HG02981 (cell line): Measurements from ENCODE around the gene PALLD.
A peak's percentile ranks its signal among the peaks of the same experiment; 100 is the strongest.

Experiments
- ATAC-seq: cut with Tn5 transposase; IDR thresholded peaks from one replicate; pipeline ENCODE4 v1.9.1; 2021; ENCODE audit warnings: mild to moderate bottlenecking, moderate library complexity; ENCODE audit not compliant: unreplicated experiment

The PALLD gene

DNA sequence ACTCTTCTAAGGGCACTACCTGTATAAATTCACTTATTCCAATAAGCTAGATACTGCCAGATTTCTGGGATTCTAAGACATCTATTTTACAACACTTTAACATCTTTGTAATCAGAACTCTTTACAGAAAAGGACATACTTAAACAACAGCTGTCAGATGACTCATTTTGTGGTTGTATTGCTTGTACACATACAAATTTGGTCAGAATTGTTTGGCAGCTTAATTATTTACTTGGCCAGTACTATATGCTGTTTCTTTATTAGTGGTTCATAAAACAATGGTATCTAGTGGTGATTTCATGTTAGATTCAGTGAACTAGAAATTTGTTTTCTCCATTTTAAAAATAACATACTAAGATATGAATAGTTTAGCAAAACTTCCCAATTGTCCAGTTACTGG lies 27.2 kb downstream of the PALLD start:
- peak; percentile 67 for ATAC-seq

DNA sequence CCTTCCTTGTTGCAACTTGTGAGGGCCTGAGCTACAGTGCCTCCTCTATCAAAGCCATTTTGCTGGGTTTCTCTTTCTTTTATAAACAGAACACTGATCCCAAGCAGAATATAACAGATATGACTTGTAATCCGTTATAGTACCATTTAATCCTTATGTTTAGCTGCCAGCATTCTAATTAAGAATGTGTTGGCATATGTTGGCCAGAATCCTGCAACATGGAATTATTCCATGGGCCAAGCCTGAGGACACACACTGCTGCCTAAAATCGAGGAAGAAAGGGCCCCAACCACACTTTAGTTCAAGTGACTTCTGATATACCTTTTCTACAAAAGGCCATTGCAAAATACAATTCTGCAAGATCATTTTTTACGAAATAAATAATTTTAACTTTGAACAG lies 28.0 kb downstream of the PALLD start:
- no peak for ATAC-seq

DNA sequence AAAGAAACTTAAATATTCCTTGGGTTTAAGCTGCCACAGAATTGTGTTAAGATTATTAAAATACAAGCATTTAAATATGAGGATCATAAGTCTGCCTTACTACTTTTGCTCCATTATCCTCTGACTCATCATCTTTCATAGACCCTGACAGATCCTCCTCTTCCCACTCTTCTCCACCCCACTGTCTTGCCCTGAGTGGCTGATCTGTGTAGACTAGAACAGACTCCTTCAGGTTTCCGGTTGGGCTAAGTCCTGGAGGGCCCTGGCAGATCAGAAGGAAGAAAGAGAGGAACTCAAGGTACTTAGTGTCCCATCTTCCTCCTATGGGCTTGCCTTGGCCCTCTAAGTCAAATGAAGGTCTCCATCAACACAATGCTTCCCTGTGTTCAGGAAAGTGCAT lies 30.7 kb downstream of the PALLD start:
- ATAC-seq, result no peak

DNA sequence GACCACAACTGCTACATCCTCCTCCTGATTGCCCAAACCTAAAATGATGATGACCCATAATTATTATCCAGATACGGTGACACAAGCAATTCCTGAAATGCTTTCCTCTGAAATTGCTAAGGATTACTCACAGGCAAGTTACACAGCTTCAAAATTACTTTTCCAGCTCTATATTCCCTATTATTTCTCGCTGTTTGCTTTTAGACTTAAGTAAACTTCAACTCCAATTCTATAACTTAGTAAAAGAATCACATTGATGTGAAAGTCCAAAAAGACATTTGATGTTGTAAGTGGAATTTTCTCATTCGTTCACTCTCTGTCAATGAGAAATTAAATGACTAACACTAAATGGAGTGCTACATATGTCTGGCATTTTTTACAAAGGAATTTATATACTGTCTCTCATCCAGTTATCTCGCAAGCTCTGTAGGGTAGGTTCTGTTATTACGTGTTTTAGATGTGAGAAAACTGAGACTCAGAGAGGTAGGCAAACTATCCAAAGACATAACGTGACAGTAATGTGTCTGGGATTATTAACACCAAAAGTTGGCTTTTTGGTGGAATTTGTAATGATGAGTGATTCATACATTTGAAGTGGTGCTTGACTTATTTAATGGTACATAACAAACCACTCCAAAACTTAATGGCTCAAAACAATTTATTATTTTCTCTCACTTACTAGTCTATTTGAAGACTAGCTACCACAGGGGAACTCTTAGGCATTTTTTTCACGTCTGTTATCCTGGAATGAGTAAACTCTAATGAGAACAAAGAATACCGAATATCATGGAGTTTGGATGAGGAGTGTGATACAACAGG lies 31.5 kb downstream of the PALLD start:
- ATAC-seq, result no peak

DNA sequence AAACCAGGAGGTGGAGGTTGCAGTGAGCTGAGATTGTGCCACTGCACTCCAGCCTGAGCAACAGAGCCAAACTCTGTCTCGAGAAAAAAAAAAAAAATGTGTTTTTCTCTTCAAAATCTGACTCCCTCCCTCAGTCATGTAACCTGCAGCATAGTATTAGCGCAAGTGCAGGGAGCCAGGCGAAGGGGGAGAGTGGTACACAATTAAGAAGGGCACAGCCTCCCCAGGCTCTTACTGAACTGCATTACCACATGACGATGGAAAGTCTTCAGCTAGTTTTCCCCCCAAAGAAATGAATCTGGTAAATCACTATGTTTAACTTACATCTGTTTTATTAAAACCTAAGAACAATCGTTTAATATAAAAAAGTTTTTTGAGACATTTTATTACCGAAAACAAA lies 32.4 kb downstream of the PALLD start:
- ATAC-seq, result no peak

DNA sequence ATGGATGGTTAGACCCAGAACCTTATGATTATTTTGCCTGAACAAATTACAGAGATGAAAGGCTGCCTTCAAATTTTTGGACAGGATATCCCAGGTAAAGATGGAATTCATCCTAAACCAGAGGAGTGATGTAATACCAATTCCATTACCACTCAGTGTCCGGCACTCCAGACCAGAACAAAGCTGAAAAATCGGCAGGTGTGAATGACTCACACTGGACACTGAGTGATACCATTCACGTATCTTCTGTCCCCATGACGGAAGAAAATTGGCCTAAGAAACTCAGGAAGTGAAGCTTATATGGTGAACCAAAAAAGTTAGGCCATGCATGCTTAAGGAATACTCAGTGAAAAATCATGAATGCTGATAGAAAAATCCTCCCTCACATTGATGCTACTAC lies 34.5 kb downstream of the PALLD start:
- no peak for ATAC-seq

DNA sequence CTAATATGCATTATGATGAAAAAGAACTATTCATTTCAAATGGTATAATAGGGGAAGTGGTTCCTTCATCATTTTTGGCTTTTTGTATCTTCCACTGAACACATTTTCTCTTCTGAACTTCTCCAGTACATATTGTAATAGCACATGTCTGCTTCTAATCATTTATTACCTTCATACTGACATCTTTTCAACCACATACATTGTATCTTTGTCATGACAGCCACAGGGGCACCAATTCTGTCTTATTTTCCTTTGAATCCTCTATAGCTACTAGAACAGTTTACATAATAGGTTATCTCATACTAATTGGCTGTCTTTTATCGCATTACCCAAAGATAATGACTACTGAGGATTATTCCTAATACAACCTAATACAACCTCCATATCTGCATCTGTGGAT lies 37.7 kb downstream of the PALLD start:
- ATAC-seq, result no peak

DNA sequence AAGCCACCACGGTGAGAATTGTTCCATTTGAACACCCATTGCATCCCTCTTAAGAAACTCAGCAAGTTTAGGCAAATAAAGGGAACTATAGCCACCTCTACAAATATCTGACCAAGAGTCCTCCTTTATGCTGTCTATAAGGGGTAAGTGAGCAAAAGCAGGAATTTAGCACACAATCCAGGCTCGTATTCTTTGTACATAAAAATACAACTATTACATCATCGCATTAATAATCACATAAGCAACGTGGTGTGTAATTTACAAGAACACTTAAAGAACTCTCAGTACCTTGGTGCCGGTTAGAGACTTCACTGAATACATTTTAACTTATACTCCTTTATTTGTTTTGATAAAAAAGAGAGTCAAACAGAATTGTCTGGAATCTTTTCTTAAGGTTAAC lies 38.8 kb downstream of the PALLD start:
- ATAC-seq, result no peak

DNA sequence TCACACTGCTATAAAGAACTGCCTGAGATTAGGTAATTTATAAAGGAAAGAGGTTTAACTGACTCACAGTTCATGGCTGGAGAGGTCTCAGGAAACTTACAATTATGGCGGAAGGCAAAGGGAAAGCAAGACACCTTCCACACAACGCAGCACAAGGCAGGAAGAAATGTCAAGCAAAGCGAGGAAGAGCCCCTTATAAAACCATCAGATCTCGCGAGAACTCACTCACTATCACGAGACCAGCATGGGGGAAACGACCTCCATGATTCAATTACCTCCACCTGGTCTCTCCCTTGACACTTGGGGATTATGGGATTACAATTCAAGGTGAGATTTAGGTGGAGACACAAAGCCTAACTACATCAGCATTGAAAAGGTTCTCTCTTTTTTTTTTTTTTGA lies 39.6 kb downstream of the PALLD start:
- ATAC-seq, result no peak

DNA sequence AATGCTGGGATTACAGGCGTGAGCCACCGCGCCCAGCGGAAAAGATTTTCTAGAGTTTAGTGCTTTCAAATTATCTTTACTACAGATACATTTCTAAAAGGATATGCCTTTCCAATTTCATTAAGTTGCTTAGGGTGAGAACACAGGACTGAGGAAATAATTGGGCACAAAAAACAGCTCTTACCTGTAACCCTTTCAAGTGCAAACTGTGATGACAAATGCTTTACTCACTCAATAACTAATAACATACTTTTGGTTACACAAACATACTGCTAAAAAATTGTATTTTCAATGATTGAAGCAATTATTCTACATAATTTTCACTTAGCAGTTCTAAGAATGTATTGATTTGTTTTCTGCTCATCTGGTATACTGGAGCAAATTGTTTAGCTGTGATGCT lies 40.2 kb downstream of the PALLD start:
- ATAC-seq, result no peak

DNA sequence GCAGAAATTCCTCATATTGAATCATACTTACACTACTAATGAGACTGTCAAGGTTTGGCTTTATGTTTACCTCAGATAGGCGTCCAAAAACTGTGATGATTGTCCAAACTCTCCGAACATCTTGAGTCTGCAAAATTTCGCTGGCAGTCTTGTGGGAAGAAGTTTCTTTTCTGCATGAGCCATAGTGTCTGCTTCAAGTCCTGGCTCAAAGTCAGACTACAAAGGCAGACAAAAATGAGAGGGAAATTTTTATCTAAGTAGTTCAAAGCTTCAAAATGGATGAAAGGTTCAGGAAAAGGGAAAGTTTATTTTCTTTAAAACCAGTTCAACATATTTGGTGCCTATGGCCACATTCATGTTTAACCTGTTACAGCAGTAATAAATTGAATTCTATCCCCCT lies 40.7 kb downstream of the PALLD start:
- ATAC-seq, result no peak

DNA sequence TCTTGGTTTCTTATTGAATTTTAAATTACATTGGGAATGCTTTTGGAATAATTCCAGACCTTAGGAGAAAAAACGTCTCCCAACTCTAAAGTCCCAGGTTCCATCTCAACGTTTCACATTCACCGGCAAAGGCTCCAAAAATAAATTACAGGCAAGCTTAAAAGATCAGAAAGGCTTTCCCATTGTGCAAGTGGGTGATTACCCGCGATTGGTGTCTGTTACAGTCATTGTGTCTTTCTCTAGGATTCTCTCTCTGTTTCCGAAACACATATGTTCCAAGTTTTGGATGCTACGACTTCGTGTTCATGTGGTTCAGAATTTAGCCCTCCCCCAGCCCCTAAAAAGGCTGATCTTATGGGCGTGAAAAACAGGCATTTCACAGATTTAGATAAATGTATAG lies 41.8 kb downstream of the PALLD start:
- ATAC-seq, result no peak

DNA sequence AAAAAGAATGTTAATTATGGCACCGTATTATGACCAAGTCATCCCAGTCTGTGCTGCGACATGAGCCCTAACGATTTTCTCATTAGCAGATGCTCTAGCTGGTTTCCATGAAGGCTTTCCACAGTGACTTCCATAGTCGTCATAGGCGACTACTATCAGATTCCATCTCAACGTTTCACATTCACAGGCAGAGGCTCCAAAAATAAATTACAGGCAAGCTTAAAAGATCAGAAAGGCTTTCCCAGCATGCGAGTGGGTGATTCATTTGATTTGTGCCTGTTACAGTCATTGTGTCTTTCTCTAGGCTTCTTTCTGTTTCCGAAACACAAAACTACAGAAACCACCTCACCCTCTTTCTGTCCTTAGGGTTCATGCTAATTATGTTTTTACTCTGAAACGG lies 43.2 kb downstream of the PALLD start:
- no peak for ATAC-seq

DNA sequence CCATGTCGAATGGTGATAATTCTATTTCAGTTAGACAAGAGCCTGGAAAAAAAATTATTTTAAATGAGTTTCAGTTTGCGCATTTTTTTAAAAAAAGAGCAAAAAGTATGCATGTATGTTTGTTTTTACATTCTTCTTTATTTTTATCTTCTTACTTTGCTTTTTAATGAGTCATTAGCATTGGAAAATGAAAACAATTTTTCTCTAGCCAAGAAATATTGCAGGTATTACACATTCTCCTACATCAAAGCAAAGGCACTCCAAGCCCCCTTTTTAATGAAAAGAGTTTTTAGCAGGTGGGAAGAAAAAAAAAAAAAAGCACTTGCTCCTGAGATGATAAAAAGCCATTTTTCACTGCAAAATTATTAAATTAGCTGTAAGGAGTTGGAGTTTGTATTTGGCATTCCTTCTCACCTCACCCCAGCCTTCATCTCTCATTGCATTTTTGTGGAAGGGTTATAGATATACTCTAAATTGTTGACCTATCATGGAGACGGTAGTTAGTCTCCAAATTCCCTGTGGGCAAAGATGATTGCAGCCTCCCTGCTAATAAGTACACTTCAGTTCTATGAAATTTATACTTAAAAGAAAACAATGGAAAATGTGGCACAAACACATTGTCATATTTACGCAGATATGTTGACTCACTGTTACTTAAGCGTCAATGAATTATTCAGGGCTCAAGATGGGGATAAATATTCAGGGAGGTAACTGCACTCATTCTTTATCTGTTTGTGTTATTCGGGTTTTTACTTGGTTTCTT lies 43.8 kb downstream of the PALLD start:
- no peak for ATAC-seq

DNA sequence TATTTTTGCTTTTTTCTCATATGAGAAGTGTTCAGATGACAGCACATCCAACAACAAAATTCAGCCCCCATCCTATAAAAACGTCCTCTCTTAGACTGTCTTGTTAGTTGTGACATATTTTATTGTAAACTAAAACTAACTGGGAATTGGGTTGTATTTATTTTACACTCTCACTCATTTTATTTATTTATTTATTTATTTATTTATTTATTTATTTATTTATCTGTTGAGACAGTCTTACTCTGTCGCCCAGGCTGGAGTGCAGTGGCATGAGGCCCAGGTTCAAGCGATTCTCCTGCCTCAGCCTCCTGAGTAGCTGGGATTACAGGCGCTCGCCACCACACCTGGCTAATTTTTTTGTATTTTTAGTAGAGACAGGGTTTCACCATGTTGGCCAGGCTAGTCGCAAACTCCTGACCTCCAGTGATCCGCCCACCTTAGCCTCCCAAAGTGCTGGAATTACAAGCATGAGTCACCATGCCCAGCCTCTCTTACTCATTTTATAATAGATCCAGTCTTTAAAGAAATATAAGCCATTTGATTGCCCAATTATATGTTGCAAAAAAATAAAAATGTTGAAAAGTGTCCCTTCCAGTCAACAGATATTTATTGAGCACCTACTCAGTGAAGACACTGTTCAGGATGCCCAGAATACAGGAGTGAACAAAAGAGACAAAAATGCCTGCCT lies 44.6 kb downstream of the PALLD start:
- ATAC-seq, result no peak

DNA sequence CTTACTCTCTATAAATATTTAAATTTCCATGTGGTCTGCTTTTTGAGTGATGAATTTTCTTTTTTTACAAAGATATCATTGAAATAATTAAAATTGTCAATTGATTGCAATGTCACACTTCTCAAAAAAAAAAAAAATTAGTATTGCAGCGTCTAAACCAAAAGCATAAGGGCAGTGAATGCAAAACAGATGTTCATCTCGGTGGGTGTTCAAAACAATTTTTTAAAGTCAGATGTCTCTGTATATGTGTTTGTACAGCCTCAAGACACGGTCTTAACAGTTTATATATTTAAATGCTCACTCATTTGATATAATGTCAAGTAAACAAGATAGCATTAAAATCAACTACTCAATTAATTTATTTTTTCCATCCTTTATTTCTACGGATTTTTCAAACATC lies 52.3 kb downstream of the PALLD start:
- no peak for ATAC-seq

DNA sequence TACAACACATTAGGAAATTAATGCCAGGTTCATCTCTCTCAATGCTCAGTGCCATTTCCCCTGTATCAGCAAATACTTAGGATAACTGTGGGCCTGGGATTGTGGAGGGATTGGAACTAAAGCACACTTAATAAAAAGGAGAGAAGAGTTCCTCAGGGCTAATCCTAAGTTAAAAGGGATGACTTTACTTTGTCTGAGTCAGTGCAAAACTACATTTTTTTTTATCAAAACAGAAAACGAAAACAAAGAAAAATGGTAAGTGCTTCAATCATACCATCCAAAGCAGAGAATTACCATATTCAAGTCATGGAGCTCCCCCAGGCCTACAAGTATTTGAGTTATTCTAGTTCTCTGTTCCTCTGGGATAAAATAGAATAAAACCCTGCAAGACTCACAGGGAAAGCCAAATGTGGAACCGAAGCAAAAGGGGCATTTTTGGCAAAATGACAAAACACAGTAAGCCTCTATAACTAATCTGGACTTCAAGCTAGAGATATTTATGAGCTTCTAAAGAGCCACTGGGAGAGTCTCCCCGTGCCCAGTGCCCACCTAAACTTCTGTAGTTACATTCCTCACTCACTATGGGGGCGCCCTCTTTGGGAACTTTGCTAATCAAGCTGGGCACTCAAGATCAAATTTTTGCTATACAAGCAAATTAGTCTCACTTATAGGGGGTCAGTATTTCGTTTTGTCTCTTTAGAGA lies 53.4 kb downstream of the PALLD start:
- no peak for ATAC-seq

DNA sequence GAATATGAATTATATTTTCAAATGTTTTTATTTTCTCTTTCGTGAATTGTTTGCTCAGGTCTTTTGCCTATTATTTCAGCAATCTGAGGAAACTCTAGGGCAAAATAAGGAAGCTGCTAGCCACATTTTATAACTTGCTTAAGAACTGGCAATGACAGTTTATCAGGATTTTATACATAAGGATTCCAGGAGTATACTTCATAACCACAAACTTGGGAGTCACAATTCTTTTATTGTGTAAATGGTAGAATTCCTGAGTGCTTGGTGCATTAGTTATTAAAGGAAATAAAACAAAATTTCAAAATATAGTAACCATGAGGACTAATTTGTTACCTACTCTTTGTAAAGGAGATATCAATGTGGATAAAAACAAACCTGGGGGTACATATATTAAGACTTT lies 54.4 kb downstream of the PALLD start:
- no peak for ATAC-seq

DNA sequence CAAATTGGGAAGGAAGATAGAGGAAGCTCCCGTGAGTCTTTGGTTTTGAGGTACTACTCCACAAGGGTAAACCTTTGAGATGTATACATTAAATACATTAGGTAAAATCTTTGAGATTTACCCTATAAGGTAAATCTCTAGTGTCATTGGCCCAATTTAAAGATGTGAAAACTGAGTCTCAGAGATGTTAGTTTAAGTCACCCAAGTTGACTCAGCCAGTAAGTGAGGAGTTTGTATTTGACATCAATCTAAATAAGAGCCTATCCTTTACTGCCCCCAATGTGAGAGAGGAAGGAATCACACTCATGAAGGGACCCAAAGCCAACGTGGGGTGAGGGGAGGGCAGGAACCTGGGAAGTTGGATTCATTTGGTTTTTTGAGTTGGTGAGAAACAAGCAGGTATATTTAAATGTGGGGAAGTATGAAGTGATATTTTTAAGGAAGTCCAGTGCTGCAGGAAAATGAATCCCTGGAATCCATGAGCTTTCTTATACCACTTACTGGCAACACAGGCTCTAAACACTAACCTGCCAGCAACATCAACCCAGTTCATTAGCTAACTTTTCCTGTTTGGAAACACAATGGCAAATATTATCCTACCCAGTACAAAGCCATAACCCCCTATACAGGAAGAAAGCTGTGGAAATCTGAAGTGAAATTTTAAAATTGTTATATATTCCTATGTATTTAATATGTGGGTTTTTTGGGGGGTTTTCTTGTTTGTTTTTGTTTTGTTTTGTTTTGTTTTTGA lies 55.3 kb downstream of the PALLD start:
- ATAC-seq, result no peak

DNA sequence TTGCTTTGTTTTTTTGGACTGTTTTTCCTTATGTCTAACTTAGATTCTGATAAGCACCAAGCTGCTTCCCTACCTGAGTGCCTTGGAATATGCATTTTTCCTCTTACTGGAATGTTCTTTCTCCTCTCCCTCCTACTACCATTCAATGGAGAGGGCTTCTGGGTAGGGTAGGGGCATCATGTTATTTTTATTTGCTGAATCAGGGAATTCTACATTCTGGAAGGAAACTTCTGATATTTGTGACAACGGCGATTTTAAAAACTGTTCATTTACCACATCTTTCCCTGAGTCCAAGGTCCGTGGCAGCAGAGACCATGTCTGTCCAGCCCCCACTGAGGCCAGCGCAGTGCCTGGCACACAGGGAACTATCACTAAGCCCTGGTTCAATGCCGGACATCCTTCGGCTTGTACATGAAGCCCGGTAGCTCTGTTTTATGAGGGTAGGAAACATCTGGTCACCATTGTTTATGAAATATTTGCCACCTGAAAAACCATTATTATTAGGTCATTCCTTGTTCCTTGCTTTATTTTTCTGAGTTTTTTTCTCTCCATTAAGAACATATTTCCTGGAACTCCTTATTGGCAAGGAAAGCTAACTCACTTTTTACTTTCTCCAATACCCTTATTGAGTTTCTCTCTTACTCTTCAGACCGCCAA lies 57.0 kb downstream of the PALLD start:
- ATAC-seq, result no peak
